H1 (cell line): ENCODE results near the gene NUP210. TPM values are rescaled to one million over a fixed set of nuclear protein-coding genes. Genes with fewer than 3 reads are reported as not detected.

Experiments
- ASH2L ChIP-seq: fragments of 200-600, 300-600 bp; sonication (generic); IDR thresholded peaks from one replicate; pipeline ENCODE4 v1.7.1; 2017; ENCODE audit warnings: low read length
- BCL11A ChIP-seq, 2 experiments: IDR thresholded peaks; one replicate each; pipeline ENCODE4 v1.6.1; 2011; ENCODE audit warnings: low read depth in 2 of 2, low read length in 2 of 2, mild to moderate bottlenecking in 2 of 2
- EP300 ChIP-seq, 2 experiments: IDR thresholded peaks; 1 replicate in 1 of 2; 2 replicates in 1 of 2; pipeline ENCODE4 v1.6.1; 2011 to 2012; ENCODE audit warnings: low read depth in 2 of 2, low read length in 2 of 2, mild to moderate bottlenecking in 2 of 2, borderline replicate concordance in 1 of 2, inconsistent platforms in 1 of 2, moderate library complexity in 1 of 2
- MAX ChIP-seq: IDR thresholded peaks from 2 replicates; pipeline ENCODE4 v1.6.1; 2012; ENCODE audit warnings: inconsistent platforms
- RNF2 ChIP-seq: fragments of 200-900, 300-1000 bp; sonication (generic); IDR thresholded peaks from 2 replicates; pipeline ENCODE4 v1.7.1; 2016; ENCODE audit warnings: borderline replicate concordance, low read depth, mild to moderate bottlenecking, antibody characterized with exemption, low read length; ENCODE audit not compliant: poor library complexity, severe bottlenecking; ENCODE audit errors: missing control alignments
- SIRT6 ChIP-seq: IDR thresholded peaks from one replicate; pipeline ENCODE4 v1.7.1; 2012; ENCODE audit warnings: low read length, inconsistent platforms
- SP4 ChIP-seq: IDR thresholded peaks from 2 replicates; pipeline ENCODE4 v1.6.1; 2012; ENCODE audit warnings: low read length, inconsistent platforms
- TAF1 ChIP-seq: IDR thresholded peaks from 2 replicates; pipeline ENCODE4 v1.6.1; 2011; ENCODE audit warnings: mild to moderate bottlenecking, low read depth, low read length
- polyA plus RNA-seq, 7 experiments: library from polyadenylated mRNA; depleted of rRNA in 3 of 7; stranded (reverse) in 5 of 7; unstranded in 2 of 7; fragments of >200 nt in 5 of 7; fragments of 200-250 nt in 2 of 7; gene quantifications; 1 replicate in 5 of 7; 2 replicates in 1 of 7; 4 replicates in 1 of 7; pipeline versions ENCODE4 v1.2.1 to v1.2.3, GENCODE V29; 2011 to 2013; ENCODE audit warnings: missing spikeins in 2 of 7, mixed read lengths in 2 of 7
- total RNA-seq: library from RNA; stranded (reverse); fragmentation: NEBNext Ultra II Directional; extraction: Animal tissue kit (Norgen Biotek cat#: 25700); gene quantifications from 2 replicates; pipeline ENCODE4 v1.2.1, GENCODE V29; 2021
- TF ChIP-seq, protein P1 (sequence below): IDR thresholded peaks from 2 replicates; pipeline ENCODE4 v1.6.1; 2012; ENCODE audit warnings: low read length, inconsistent platforms

The NUP210 gene
- total and polyA plus RNA-seq, 2 of the 8 experiments (the other 6 are each of a cell fraction or from before 2014, with no cell fraction given) = 51.0 to 53.7 TPM

DNA sequence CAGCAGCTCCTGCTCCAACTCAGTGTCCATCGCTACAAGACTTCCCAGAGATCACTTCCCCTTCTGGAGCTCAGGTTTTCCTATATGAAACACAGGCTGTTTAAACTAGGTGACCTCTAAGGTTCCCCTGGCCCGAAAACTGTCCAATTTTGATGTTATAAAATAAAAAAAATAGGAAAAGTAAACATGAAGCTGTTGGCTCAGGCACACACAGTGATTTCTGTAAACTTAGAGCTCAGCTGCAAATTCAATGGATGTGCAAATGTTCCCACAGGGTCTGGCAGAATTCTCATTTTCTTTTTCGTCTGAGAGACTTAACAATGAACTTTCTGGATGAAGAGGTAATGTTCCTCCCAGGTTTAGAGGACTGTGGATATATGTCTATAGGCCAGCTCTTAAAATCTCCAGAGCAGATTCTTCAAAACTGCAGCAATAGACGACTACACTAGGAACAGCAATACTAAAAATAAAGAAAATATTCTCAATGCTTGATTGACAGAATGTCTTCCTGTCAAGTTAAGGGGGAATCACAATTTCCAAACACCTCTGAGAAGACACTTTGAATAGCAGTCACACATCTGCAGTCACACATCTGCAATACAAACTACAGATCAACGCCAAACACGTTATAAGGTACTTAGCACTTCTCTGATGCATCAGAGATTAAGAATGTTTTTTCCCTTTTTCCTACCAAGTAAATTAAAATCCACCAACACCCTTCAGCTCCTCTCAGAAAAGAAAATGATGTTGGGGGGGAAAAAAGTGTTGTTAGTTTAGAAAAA lies 2.8 kb downstream of the NUP210 start (continued):
- TF ChIP-seq, protein P1, sequence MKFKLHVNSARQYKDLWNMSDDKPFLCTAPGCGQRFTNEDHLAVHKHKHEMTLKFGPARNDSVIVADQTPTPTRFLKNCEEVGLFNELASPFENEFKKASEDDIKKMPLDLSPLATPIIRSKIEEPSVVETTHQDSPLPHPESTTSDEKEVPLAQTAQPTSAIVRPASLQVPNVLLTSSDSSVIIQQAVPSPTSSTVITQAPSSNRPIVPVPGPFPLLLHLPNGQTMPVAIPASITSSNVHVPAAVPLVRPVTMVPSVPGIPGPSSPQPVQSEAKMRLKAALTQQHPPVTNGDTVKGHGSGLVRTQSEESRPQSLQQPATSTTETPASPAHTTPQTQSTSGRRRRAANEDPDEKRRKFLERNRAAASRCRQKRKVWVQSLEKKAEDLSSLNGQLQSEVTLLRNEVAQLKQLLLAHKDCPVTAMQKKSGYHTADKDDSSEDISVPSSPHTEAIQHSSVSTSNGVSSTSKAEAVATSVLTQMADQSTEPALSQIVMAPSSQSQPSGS = no peak
- no peak for TF ChIP-seq RNF2
- no peak for TF ChIP-seq EP300 (IDR thresholded peaks at IDR 0.05; ENCODE audit: borderline replicate concordance in 1 of 2, low read depth in 2 of 2, low read length in 2 of 2)
- TF ChIP-seq ASH2L = no peak
- no peak for TF ChIP-seq TAF1
- no peak for TF ChIP-seq MAX
- TF ChIP-seq BCL11A (IDR thresholded peaks at IDR 0.05; ENCODE audit: low read depth in 2 of 2, low read length in 2 of 2) = no peak
- TF ChIP-seq SIRT6 = no peak
- no peak for TF ChIP-seq SP4
